GM12878 (cell line): ENCODE results near the gene KCNN1. TPM values are rescaled to one million over a fixed set of nuclear protein-coding genes. Genes with fewer than 3 reads are reported as not detected.

Experiments used
- E2F4 ChIP-seq: IDR thresholded peaks from 2 replicates; pipeline ENCODE4 v1.6.1; 2012; ENCODE audit warnings: low read depth, low read length, improper control_type of control experiment
- EED ChIP-seq: sonication (generic); IDR thresholded peaks from 2 replicates; pipeline ENCODE4 v1.6.1; 2016; ENCODE audit warnings: antibody characterized with exemption, low read depth
- ELK1 ChIP-seq: IDR thresholded peaks from 2 replicates; pipeline ENCODE4 v1.6.1; 2012; ENCODE audit warnings: low read depth, low read length, improper control_type of control experiment
- EP300 ChIP-seq, 2 experiments: fragments of 150-350 bp in 1 of 2; IDR thresholded peaks; 2 replicates each; pipeline ENCODE4 v1.6.1; 2011 to 2012; ENCODE audit warnings: low read depth in 2 of 2, low read length in 2 of 2, borderline replicate concordance in 1 of 2, improper control_type of control experiment in 1 of 2, inconsistent platforms in 1 of 2; ENCODE audit not compliant: control insufficient read depth in 1 of 2
- ETV6 ChIP-seq, 2 experiments: fragments of 450-650 bp in 1 of 2; IDR thresholded peaks in 1 of 2; conservative IDR thresholded peaks in 1 of 2; 2 replicates each; pipeline ENCODE4 v1.6.1; 2014; ENCODE audit warnings: antibody characterized with exemption in 1 of 2, borderline replicate concordance in 1 of 2, low read depth in 1 of 2, mild to moderate bottlenecking in 1 of 2, moderate library complexity in 1 of 2
- FOXK2 ChIP-seq: fragments of 450-650 bp; IDR thresholded peaks from 2 replicates; pipeline ENCODE4 v1.6.1; 2017; ENCODE audit warnings: mild to moderate bottlenecking, moderate library complexity
- GABPA ChIP-seq: IDR thresholded peaks from 2 replicates; pipeline ENCODE4 v1.6.1; 2014; ENCODE audit warnings: antibody characterized with exemption, low read depth, mild to moderate bottlenecking, inconsistent platforms
- HDGF ChIP-seq: fragments of 450-650 bp; IDR thresholded peaks from 2 replicates; pipeline ENCODE4 v1.6.1; 2016; ENCODE audit warnings: antibody characterized with exemption
- IKZF2 ChIP-seq, 2 experiments: fragments of 450-650 bp; IDR thresholded peaks; 2 replicates each; pipeline ENCODE4 v1.6.1; 2017; ENCODE audit warnings: mild to moderate bottlenecking in 2 of 2, moderate library complexity in 2 of 2
- IRF3 ChIP-seq: fragments of 450-650 bp; IDR thresholded peaks from 2 replicates; pipeline ENCODE4 v1.6.1; 2014; ENCODE audit warnings: mild to moderate bottlenecking
- KLF5 ChIP-seq: fragments of 450-650 bp; IDR thresholded peaks from 2 replicates; pipeline ENCODE4 v1.6.1; 2014; ENCODE audit warnings: mild to moderate bottlenecking; ENCODE audit not compliant: partially characterized antibody
- MEF2A ChIP-seq: IDR thresholded peaks from 2 replicates; pipeline ENCODE4 v1.6.1; 2011; ENCODE audit warnings: low read depth, mild to moderate bottlenecking, low read length, moderate library complexity; ENCODE audit not compliant: insufficient read depth
- MTA2 ChIP-seq: fragments of 450-650 bp; IDR thresholded peaks from 2 replicates; pipeline ENCODE4 v1.6.1; 2016; ENCODE audit warnings: low read depth, mild to moderate bottlenecking, moderate library complexity
- NBN ChIP-seq: fragments of 450-650 bp; IDR thresholded peaks from 2 replicates; pipeline ENCODE4 v1.6.1; 2016
- NFIC ChIP-seq: IDR thresholded peaks from 2 replicates; pipeline ENCODE4 v1.6.1; 2012; ENCODE audit warnings: low read depth, mild to moderate bottlenecking, inconsistent platforms, low read length, moderate library complexity
- NR2C1 ChIP-seq: fragments of 450-650 bp; IDR thresholded peaks from 2 replicates; pipeline ENCODE4 v1.6.1; 2017; ENCODE audit warnings: antibody characterized with exemption, mild to moderate bottlenecking, moderate library complexity
- NR2F1 ChIP-seq: fragments of 450-650 bp; conservative IDR thresholded peaks from 2 replicates; pipeline ENCODE4 v1.6.1; 2017; ENCODE audit warnings: mild to moderate bottlenecking
- PAX8 ChIP-seq: fragments of 450-650 bp; IDR thresholded peaks from 2 replicates; pipeline ENCODE4 v1.6.1; 2017; ENCODE audit warnings: mild to moderate bottlenecking, moderate library complexity
- RAD51 ChIP-seq: fragments of 450-650 bp; IDR thresholded peaks from 2 replicates; pipeline ENCODE4 v1.6.1; 2016; ENCODE audit warnings: moderate library complexity, mild to moderate bottlenecking, inconsistent platforms
- SUZ12 ChIP-seq: fragments of 200-600 bp; sonication (generic); IDR thresholded peaks from one replicate; pipeline ENCODE4 v1.6.1; 2018; ENCODE audit warnings: antibody characterized with exemption, mild to moderate bottlenecking; ENCODE audit not compliant: unreplicated experiment
- TAF1 ChIP-seq: IDR thresholded peaks from 2 replicates; pipeline ENCODE4 v1.6.1; 2011; ENCODE audit warnings: mild to moderate bottlenecking, low read depth, low read length, borderline replicate concordance
- TCF12 ChIP-seq: IDR thresholded peaks from 2 replicates; pipeline ENCODE4 v1.6.1; 2011; ENCODE audit warnings: low read depth, mild to moderate bottlenecking, low read length
- ZNF592 ChIP-seq: fragments of 450-650 bp; IDR thresholded peaks from 2 replicates; pipeline ENCODE4 v1.6.1; 2017; ENCODE audit warnings: mild to moderate bottlenecking, moderate library complexity
- polyA plus RNA-seq, 11 experiments: library from polyadenylated mRNA; depleted of rRNA in 4 of 11; unstranded in 6 of 11; stranded (reverse) in 5 of 11; fragments of >200 nt; fragmentation: Nextera tagmentation in 4 of 11; fragmentation: Illumina TruSeq in 1 of 11; extraction: Ambion mirVana in 4 of 11; extraction: Trizol in 1 of 11; gene quantifications; 1 replicate in 1 of 11; 2 replicates in 10 of 11; pipeline versions ENCODE4 v1.2.1 to v1.2.3, GENCODE V29; 2011 to 2016; ENCODE audit warnings: inconsistent platforms in 2 of 11, missing spikeins in 2 of 11, low read depth in 1 of 11
- total RNA-seq, 4 experiments: library from RNA; depleted of rRNA in 3 of 4; stranded (reverse); fragments of >200 nt in 3 of 4; fragmentation: Illumina TruSeq in 1 of 4; extraction: Trizol in 1 of 4; gene quantifications; 2 replicates each; pipeline versions ENCODE4 v1.2.1 to v1.2.3, GENCODE V29; 2013 to 2021

The KCNN1 gene
- total and polyA plus RNA-seq, 10 of the 15 experiments (the other 5 are each of a cell fraction or from before 2014, with no cell fraction given), result 0.02 to 0.95 (median 0.16) TPM; not detected in 1

- TF ChIP-seq TCF12 (no peak), NFIC (no peak), SUZ12 (peak; percentile 88), NBN (0 out of 2 replicates have a peak, but pooled peaks have one; percentile 34), IRF3 (no peak), ETV6 (conservative IDR thresholded peaks at IDR 0.05 in 1 of 2, IDR thresholded peaks at IDR 0.05 in 1 of 2; ENCODE audit: borderline replicate concordance in 1 of 2, low read depth in 1 of 2) (no peak), MEF2A (no peak), EED (no peak), HDGF (no peak), KLF5 (no peak), NR2C1 (no peak), TAF1 (no peak), PAX8 (no peak), ZNF592 (no peak), MTA2 (no peak), E2F4 (no peak), FOXK2 (no peak), EP300 (IDR thresholded peaks at IDR 0.05; ENCODE audit: borderline replicate concordance in 1 of 2, control insufficient read depth in 1 of 2, low read depth in 2 of 2, low read length in 2 of 2) (no peak), IKZF2 (IDR thresholded peaks at IDR 0.05) (peak in 1 of 2 experiments; percentile 58; a peak in 3 of 4 replicates), RAD51 (no peak), GABPA (no peak), NR2F1 (no peak), ELK1 (no peak)
Measured at GRCh38 chr19:17951990-17952976, 14.6 kb upstream of the KCNN1 start (continued).
